ENCODE results near the gene VENTX.

DNA sequence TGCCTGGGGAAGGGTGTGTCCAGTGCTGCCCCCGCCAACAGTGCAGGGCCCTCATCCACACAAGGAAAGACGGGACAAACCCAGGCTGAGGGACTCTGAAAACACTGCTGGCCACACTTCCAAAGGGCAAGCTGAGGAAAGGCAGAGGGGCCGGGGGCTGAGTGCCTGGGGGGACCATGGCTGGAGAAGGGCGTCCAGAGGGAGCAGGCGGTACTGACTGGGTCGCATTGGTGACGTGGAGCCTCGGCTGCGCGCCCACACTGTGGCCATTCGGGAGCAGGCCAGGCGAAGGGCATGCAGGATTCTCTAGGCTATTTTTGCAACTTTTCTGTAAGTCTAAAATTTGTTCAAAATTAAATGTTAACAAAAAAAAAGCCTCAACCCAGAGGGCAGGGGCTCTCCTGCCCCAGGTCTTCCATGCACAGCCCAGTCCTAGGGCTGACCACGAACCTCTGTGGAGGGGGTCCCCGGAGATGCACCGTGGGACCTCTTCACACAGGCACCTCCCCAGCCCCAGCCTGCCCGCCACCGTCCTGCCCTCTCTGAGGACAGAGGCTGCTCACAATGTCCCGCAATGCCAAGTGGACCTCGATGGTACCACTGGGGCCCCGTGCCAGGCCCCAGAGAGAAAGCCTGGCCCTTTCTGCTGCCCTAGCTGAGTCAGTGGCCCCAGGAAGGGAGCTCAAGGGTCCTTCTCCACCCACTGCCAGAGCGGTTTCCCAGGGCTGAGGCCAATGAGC lies 28.6 kb downstream of the VENTX start:
- TF ChIP-seq POLR2AphosphoS5 (IDR thresholded peaks at IDR 0.05; ENCODE audit: insufficient read depth, low read depth, low read length): no peak
- no peak for TF ChIP-seq EZH2 (IDR thresholded peaks at IDR 0.05; ENCODE audit: borderline replicate concordance, low read depth, low read length, severe bottlenecking)
- TF ChIP-seq, protein P1, sequence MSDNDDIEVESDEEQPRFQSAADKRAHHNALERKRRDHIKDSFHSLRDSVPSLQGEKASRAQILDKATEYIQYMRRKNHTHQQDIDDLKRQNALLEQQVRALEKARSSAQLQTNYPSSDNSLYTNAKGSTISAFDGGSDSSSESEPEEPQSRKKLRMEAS (IDR thresholded peaks at IDR 0.05; ENCODE audit: insufficient read depth, insufficient read length): no peak
- TF ChIP-seq, protein P2, sequence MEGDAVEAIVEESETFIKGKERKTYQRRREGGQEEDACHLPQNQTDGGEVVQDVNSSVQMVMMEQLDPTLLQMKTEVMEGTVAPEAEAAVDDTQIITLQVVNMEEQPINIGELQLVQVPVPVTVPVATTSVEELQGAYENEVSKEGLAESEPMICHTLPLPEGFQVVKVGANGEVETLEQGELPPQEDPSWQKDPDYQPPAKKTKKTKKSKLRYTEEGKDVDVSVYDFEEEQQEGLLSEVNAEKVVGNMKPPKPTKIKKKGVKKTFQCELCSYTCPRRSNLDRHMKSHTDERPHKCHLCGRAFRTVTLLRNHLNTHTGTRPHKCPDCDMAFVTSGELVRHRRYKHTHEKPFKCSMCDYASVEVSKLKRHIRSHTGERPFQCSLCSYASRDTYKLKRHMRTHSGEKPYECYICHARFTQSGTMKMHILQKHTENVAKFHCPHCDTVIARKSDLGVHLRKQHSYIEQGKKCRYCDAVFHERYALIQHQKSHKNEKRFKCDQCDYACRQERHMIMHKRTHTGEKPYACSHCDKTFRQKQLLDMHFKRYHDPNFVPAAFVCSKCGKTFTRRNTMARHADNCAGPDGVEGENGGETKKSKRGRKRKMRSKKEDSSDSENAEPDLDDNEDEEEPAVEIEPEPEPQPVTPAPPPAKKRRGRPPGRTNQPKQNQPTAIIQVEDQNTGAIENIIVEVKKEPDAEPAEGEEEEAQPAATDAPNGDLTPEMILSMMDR (IDR thresholded peaks at IDR 0.05; ENCODE audit: extremely low read depth in 1 of 2, insufficient read depth in 1 of 2, low read depth in 1 of 2, low read length in 2 of 2): no peak

Measured in endothelial cell of umbilical vein (primary cell).